ENCODE results near the gene UBE2F. TPM values are rescaled to one million over a fixed set of nuclear protein-coding genes. Genes with fewer than 3 reads are reported as not detected.
A peak's percentile ranks its signal among the peaks of the same experiment; 100 is the strongest.

UBE2F gene
- 67.1 and 70.4 TPM in 2 replicates for total RNA-seq (2014; rRNA removed; shearing (Covaris generic))
- 80.9 and 105 TPM in 2 replicates for polyA plus RNA-seq (2014; cell fraction: nucleus; rRNA removed)

DNA sequence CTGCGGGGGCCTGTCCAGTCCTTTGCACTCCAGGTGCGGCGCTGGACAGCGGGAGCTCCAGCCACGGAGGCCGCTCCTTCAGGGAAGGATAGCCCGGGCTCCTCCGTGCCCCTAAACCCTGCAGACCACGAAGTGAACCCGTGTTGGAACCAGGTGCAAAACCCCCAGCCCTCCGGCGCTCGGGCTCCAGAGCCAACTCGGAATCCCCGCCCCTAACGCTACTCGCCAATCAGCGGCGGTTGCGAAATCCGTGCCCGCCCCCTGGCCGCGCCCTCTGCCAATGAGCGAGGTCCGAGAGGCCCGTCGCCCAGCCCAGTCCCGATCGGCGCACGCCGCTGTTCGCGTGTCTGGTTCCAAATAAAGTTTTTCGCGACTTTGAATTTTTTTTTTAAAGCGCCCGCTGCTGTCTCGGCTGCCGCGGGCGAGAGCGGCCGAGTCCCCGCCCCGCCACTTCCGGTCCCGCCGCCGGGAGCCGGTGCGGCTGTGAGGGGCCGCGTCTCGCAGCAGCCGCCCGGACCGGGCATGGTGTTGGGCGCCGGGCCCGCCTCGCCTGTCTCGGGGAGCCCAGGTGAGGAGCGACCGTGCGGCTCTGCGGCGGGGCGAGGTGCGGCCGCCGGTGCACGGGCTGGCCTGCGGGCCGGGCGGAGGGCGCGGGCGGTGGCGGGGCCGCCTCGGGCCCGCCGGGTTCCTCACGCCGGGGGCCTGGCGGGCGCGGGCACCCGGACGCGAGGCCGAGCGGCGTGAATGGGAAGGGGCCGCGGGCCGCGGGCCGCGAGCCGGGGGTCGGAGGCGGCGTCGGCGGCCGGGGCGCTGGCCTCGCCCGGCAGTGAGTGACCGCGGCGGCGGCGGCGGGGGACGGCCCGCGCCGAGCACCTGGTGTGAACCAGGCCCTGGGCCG lies at the start of gene UBE2F:
UBE2F (plus strand) TSS at position 450 of the 898 bp plus-strand sequence. CDS start 6,094 bp downstream, outside the sequence.
- DNase-seq (ENCODE audit: extremely low read depth, low read depth), result peak; percentile 96

GRCh38 chr2:237917696-237918374 lies 49.0 kb upstream of the UBE2F start:
- DNase-seq (ENCODE audit: extremely low read depth, low read depth), result no peak

GRCh38 chr2:237919593-237919992 lies 47.2 kb upstream of the UBE2F start:
- DNase-seq (ENCODE audit: extremely low read depth, low read depth), result no peak

DNA sequence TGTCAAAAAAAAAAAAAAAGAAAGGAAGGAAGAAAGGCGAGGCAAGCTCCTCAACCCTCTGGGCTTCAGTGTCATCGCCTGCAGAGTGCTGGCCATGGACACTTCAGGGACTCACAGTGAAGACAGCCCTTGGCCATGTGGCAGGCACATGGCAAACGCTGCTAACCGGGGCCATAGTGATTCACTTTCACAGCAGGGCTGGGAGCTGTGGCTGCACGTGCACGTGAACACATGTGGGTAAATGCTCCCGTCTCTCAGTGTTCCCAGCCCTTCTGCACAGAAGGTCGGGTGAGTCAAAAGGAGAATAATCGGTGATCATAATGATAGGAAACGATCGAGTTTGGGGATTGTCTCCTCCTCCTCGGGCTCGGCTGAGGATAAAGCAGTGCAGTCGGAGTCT lies 46.1 kb upstream of the UBE2F start:
- no peak for DNase-seq (ENCODE audit: extremely low read depth, low read depth)

GRCh38 chr2:237921967-237922492 lies 44.8 kb upstream of the UBE2F start:
- no peak for DNase-seq (ENCODE audit: extremely low read depth, low read depth)

DNA sequence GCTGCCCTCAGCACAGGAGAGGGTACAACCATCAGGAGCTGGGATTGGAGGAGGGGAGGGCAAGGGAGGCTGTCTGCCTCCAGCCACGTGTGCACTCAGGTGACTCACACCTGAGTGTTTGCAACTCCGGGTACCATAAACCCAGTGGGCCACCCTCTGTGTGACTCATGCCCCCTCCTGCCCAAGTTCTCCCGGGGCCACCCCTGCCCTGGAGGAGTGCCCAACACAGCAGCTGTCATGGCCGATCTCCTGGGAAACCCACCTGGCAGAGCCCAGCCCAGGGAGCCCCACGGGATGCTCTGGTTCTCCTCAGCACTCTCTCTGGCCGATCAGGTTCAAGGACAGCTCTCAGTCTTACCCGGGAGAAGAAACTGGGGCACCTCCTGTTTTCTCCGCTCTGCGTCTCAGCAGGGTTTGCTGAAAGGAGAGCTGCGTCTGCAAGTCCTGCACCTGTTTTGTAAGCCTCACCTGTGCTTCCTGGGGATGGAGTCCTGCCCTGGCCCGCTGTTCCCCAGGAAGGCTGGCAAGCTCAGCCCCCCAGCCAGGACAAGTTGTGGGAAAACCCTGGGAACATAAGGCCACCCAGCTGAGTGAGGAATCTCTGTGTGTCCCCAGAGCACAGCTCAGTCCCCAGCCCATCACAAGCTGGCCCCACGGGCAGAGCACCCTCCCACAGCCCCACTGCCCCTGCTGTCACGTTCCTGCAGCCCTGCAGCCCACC lies 44.0 kb upstream of the UBE2F start:
- DNase-seq (ENCODE audit: extremely low read depth, low read depth), result no peak

DNA sequence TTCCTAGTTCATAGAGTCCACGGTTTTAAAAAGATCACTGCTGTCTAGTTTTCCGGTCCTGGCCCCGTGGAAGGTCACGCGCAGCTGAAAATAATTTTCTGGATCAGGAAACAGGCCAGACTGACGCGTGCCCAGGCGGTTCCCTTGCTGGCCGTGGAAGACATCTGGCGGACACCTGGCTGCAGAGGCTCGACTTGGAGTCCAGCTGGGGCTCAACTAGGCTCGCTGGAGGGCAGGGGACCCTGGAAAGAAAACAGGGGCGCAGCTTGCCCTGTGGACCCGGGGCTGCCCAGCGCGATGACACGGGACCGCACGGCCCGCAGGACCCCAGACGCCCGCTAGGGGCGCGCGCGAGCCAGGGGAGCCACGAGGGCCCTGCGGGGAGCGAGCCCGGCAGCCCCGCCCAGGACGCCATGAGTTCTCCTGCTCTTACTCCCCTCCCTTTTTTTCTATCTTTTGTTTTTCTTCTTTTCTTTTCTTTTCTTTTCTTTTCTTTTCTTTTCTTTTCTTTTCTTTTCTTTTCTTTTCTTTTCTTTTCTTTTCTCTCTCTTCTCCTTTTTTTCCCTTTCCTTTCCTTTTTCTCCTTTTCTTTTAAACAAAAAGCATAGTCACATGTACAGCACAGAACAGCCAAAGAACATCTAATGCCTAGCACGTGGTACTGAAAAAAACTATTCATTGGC lies 43.2 kb upstream of the UBE2F start:
- peak; percentile 38 for DNase-seq (ENCODE audit: extremely low read depth, low read depth)

DNA sequence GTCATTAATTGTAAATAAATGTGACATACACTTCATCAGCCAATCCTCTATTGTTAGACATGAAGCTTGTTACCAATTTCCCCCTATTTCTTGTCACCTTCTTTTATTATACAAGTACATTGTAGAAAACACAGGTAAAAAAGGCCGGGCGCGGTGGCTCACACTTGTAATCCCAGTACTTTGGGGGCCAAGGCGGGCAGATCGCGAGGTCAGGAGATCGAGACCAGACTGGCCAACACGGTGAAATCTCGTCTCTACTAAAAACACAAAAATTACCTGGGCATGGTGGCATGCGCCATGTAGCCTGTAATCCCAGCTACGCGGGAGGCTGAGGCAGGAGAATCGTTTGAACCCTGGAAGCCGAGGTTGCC lies 42.7 kb upstream of the UBE2F start:
- no peak for DNase-seq (ENCODE audit: extremely low read depth, low read depth)

- no peak for DNase-seq (ENCODE audit: extremely low read depth, low read depth)
Observed at GRCh38 chr2:237927135-237927534, 39.7 kb upstream of the UBE2F start.

DNA sequence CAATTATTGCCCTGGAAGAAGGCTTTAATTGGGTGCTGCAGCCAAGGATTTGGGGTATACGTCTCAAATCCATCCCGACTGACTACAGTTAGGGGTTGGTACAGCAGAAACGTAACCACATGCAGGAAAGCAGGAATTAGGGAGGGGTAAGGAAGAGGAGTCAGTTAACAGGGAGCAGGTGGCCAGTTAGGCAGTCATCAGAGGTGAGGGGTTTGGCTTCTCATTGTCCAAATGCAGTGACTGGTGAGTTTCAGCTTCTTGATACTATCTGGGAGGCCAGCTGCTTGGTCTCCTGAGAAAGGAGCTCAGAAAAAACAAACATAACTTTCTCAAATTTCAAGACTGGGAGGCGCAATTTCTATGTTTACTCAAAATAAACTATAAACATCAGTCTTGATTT lies 38.8 kb upstream of the UBE2F start:
- no peak for DNase-seq (ENCODE audit: extremely low read depth, low read depth)

DNA sequence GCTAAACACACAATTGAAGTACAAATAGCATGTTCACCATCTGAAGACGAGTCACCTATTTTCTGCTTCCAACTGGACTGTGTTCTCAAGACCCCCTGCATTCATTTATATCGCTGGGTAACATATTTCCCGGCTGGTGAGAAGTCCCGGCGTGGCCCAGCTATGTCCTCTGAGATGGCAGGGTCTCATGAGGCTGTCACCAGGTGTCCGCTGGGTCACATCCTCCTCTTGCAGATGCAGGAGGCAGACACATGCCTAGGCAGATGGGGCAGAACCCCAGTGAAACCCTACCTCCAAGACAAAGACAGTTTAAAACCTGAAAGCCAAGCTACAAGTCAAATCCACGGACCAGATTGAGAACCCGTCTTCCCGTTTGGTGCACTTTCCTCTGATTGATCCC lies 36.8 kb upstream of the UBE2F start:
- DNase-seq (ENCODE audit: extremely low read depth, low read depth), result no peak

DNA sequence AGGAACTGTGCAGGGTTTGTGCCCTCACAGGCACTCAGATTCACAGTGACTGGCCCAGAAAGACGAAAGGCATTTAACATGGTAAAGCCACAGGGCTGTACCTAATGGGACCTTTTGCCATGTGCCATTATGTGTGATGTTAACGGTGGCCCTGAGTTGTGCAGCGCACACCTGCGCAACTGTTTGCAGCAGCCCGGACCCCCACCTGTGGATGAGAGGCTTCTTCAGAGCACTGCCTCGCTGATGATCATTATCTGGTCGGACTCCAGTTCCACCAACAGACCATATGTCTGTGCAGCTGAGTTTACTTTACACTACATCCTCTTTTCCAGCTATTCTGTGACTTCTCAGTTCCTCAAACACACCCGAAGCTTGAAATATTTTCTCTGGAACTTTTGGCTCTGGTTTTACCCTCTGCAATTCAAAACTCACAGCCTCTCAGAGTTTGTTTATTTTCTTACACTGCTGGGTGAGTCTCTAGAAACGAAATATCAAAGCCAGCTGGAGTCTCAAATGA lies 35.6 kb upstream of the UBE2F start:
- DNase-seq (ENCODE audit: extremely low read depth, low read depth), result no peak

DNA sequence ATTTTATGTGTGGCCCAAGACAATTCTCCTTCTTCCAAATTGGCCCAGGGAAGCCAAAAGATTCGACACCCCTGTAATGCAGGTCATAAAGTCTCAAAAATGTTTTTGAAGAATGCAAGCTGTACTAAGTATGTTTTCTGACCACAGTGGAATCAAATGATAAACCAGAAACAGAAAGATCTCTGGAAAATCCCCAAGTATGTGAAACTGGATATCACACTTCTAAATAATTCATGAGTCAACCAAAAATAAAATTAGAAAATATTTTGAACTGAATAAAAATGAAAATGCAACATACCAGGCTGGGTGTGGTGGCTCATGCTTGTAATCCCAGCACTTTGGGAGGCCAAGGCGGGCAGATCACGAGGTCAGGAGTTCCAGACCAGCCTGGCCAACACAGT lies 34.1 kb upstream of the UBE2F start:
- no peak for DNase-seq (ENCODE audit: extremely low read depth, low read depth)

DNA sequence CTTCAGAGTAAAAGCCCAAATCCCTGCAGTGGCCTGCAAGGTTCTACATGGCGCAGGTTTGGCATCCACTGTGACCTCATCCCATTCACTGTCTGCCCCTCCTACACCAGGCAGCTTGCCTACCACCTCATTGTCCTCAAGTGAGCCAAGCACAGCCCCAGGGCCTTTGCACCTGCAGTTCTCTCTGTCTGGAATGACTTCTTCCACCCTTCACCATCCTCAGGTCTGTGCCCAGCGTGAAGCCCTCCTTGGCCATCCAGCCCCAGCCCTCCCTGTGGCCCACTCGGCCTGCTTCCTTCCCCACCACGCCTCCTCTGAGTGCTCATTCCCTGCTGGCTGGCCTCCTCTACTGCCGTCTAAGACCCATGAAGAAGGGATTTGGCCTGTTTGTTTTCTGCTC lies 32.6 kb upstream of the UBE2F start:
- DNase-seq (ENCODE audit: extremely low read depth, low read depth), result no peak

DNA sequence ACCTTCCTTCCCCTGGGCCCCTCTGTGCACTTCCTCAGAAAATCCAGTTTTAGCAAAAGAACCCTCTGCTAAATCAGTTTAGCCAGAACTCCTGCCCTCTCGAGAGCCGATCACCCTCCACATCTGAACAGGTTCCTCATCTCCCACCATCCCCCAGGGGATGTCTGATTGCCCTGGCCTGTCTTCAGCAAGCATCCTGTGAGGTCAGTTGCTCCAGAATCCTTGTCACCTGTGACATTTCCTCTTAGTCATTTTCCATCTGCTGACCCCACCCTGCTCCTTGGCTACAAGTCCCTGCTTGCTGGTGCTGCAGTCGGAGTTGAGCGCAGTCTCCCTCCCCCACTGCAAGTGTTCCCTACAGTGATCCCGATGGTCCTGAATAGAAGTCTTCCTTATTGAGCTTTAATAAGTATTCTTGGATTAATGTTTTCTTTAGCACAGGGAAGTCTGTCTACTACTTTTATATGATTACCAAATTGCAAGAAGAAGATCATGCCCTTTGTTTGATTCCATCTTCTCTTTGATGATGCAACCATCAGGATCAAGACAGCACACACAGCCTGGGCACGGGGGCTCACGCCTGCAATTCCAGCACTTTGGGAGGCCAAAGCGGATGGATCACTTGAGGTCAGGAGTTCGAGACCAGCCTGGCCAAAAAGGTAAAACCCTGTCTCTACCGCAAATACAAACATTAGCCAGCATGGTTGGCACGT lies 30.9 kb upstream of the UBE2F start:
- DNase-seq (ENCODE audit: extremely low read depth, low read depth), result peak; percentile 4

DNA sequence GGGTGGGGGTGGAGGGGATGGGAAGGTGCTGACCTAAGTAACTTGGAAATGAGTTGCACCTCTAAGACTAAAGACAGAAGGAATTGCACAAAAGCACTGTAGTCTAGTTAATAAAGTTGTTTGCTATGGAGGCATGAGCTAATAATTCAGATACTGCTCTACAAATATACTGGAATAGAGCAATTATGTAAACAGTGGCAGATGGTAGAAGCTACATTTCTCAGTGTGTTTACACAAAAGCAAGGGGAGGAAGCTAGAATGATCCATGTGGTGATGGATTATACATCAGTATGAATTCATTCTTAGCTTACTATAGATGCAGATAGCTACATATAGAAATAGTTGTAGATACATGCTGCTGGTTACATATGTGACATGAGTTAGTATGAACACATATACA lies 27.6 kb upstream of the UBE2F start:
- no peak for DNase-seq (ENCODE audit: extremely low read depth, low read depth)

- DNase-seq (ENCODE audit: extremely low read depth, low read depth), result no peak
Observed at GRCh38 chr2:237940828-237941227, 26.0 kb upstream of the UBE2F start.

- no peak for DNase-seq (ENCODE audit: extremely low read depth, low read depth)
Observed at GRCh38 chr2:237941239-237941638, 25.6 kb upstream of the UBE2F start.

DNA sequence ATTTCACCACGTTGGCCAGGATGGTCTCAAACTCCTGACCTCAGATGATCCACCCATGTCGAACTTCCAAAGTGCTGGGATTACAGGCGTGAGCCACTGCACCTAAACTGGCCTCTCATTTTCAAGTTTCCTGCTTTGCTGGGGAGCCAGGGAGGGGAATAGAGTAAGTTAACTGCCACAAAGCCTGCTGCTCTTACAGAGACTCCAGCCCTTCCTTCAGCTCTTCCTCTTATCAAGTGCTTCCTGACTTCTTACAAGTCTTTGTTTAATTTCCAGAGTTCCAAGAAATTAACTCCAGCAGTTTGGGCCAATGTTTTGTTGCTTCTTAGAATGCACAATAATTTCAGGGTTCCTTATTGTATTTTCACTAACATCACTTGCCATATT lies 24.3 kb upstream of the UBE2F start:
- no peak for DNase-seq (ENCODE audit: extremely low read depth, low read depth)

Data from NCI-H460 (cell line).